ENCODE data around the gene NAALADL2. TPM values are rescaled to one million over a fixed set of nuclear protein-coding genes. Genes with fewer than 3 reads are reported as not detected.

NAALADL2 gene
- total and polyA plus RNA-seq, 2 experiments from 2014 or later = 3.4 to 15.3 TPM

DNA sequence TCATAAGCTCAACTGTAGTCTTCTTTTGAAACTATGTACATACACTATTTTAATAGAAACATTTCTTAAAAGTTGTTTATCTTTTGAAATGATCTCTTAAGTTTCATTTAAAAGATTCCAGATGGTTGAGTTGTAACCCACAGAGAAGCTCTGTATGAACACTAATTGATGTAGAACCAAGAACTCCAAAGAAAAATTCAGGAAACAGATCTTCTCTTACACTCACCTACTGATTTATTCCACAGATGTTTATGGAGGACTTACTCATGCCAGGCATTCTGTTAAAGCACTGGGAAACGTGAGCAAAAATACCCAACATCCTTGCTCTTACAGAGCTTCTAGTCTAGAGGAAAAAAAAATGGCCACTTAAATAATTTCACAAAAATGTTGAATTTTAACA lies 551.1 kb downstream of the NAALADL2 start:
- Histone ChIP-seq H3K27ac (no peak overlapping the region), H3K4me3 (no peak overlapping the region), H3K27me3 (no peaks in the 10 kb centered on the region), H3K4me1 (ENCODE audit: insufficient read depth) (no peaks in the 10 kb centered on the region), H3K36me3 (replicated peaks; ENCODE audit: insufficient read depth, low read depth) (no peaks in the 10 kb centered on the region), H4K20me1 (ENCODE audit: insufficient read depth, poor library complexity, severe bottlenecking) (no peaks in the 10 kb centered on the region), H3K79me2 (no peaks in the 10 kb centered on the region), H2AFZ (no peak overlapping the region), H3K9me2 (replicated peaks; ENCODE audit: insufficient read depth) (no peaks in the 10 kb centered on the region), H3K9me3 (ENCODE audit: low read depth) (no peaks in the 10 kb centered on the region), H3K4me2 (no peak overlapping the region)
- TF ChIP-seq CTCF (IDR thresholded peaks at IDR 0.05; ENCODE audit: poor library complexity) (no peak), EZH2 (IDR thresholded peaks at IDR 0.05; ENCODE audit: borderline replicate concordance) (no peak), EZH2phosphoT487 (IDR thresholded peaks at IDR 0.05; ENCODE audit: low read depth, severe bottlenecking, unreplicated experiment) (no peak)
- DNase-seq (ENCODE audit: low spot score) = no peak
- WGBS (ENCODE audit: low lambda C conversion rate, missing lambda C conversion rate) = 58% methylated on average over 1 of the region's 1 CpG

- H3K4me1 ChIP-seq (ENCODE audit: insufficient read depth) = no peaks in the 10 kb centered on the region
- no peaks in the 10 kb centered on the region for H3K36me3 ChIP-seq (replicated peaks; ENCODE audit: insufficient read depth, low read depth)
- no peaks in the 10 kb centered on the region for H3K79me2 ChIP-seq
- no peaks in the 10 kb centered on the region for H4K20me1 ChIP-seq (ENCODE audit: insufficient read depth, poor library complexity, severe bottlenecking)
- H3K27ac ChIP-seq = no peak overlapping the region
- H3K9me3 ChIP-seq (ENCODE audit: low read depth) = no peaks in the 10 kb centered on the region
- no peaks in the 10 kb centered on the region for H3K9me2 ChIP-seq (replicated peaks; ENCODE audit: insufficient read depth)
- no peak overlapping the region for H2AFZ ChIP-seq
- WGBS (ENCODE audit: low lambda C conversion rate, missing lambda C conversion rate) = 86% methylated on average over 4 of the region's 4 CpGs
- no peak overlapping the region for H3K4me3 ChIP-seq
- TF ChIP-seq EZH2phosphoT487 (IDR thresholded peaks at IDR 0.05; ENCODE audit: low read depth, severe bottlenecking, unreplicated experiment) = no peak
- no peaks in the 10 kb centered on the region for H3K27me3 ChIP-seq
- H3K4me2 ChIP-seq = no peak overlapping the region
- no peak for DNase-seq (ENCODE audit: low spot score)
Measured at GRCh38 chr3:175411405-175411804, 552.3 kb downstream of the NAALADL2 start.

DNA sequence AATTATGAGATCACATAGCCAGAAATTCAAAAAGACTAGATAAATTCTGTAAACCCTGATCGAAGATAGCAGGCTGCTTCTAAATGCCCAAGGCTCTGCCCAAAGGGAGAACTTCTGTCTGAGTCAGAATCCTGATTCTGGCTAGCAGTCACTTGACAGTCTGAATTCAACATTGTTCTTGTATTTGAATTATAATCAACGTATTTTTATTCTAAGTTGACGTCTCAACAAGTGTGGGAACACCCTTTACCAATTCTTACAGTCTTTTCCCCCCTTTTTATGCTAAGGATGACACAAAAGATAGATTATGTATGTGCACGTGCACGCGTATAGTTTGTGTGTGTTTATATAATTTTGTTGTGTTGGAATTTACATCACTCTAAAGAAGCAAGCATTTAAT lies 552.8 kb downstream of the NAALADL2 start:
- no peak overlapping the region for H2AFZ ChIP-seq
- H3K4me2 ChIP-seq = no peak overlapping the region

DNA sequence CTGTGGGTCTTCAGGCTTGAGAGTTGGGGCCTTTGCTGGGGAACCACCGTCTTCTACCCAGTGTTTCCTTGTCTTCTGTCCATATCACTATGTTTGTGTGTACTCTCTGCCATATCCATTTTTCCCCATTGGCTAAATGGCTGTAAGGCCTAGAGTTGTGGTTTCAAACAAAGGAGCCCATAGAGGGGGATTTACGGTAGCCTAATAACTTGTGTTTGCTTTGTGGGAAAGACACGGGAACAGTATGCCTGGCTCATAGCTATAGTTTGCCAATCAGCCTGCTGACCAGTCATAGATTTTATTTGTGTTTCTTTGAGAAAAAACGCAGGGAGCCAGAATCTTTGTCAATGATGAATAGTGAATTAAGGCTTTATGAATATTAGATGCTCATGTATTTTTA lies 554.8 kb downstream of the NAALADL2 start:
- Histone ChIP-seq H3K4me3 (no peak overlapping the region), H3K4me1 (ENCODE audit: insufficient read depth) (no peaks in the 10 kb centered on the region), H3K27ac (no peak overlapping the region), H4K20me1 (ENCODE audit: insufficient read depth, poor library complexity, severe bottlenecking) (no peaks in the 10 kb centered on the region), H3K79me2 (no peaks in the 10 kb centered on the region), H2AFZ (no peak overlapping the region), H3K9me3 (ENCODE audit: low read depth) (no peaks in the 10 kb centered on the region), H3K36me3 (replicated peaks; ENCODE audit: insufficient read depth, low read depth) (no peaks in the 10 kb centered on the region), H3K9me2 (replicated peaks; ENCODE audit: insufficient read depth) (no peaks in the 10 kb centered on the region), H3K27me3 (no peaks in the 10 kb centered on the region), H3K4me2 (no peak overlapping the region)
- TF ChIP-seq EZH2 (IDR thresholded peaks at IDR 0.05; ENCODE audit: borderline replicate concordance) = no peak
- TF ChIP-seq EZH2phosphoT487 (IDR thresholded peaks at IDR 0.05; ENCODE audit: low read depth, severe bottlenecking, unreplicated experiment) = no peak
- no peak for TF ChIP-seq CTCF (IDR thresholded peaks at IDR 0.05; ENCODE audit: poor library complexity)
- no peak for DNase-seq (ENCODE audit: low spot score)
- WGBS (ENCODE audit: low lambda C conversion rate, missing lambda C conversion rate) = 82% methylated on average over 4 of the region's 4 CpGs

More for the DNA sequence above, 552.8 kb downstream of the NAALADL2 start:
- DNase-seq (ENCODE audit: low spot score) = no peak
- Histone ChIP-seq H4K20me1 (ENCODE audit: insufficient read depth, poor library complexity, severe bottlenecking) (no peaks in the 10 kb centered on the region), H3K9me2 (replicated peaks; ENCODE audit: insufficient read depth) (no peaks in the 10 kb centered on the region), H3K4me3 (no peak overlapping the region), H3K36me3 (replicated peaks; ENCODE audit: insufficient read depth, low read depth) (no peaks in the 10 kb centered on the region), H3K27ac (no peak overlapping the region), H3K9me3 (ENCODE audit: low read depth) (no peaks in the 10 kb centered on the region), H3K4me1 (ENCODE audit: insufficient read depth) (no peaks in the 10 kb centered on the region), H3K79me2 (no peaks in the 10 kb centered on the region), H3K27me3 (no peaks in the 10 kb centered on the region)
- TF ChIP-seq CTCF (IDR thresholded peaks at IDR 0.05; ENCODE audit: poor library complexity) (no peak), EZH2 (IDR thresholded peaks at IDR 0.05; ENCODE audit: borderline replicate concordance) (no peak), EZH2phosphoT487 (IDR thresholded peaks at IDR 0.05; ENCODE audit: low read depth, severe bottlenecking, unreplicated experiment) (no peak)
- 85% methylated on average over 6 of the region's 6 CpGs for WGBS (ENCODE audit: low lambda C conversion rate, missing lambda C conversion rate)

All from hepatocyte (in vitro differentiated cells).